ENCODE measurements around the gene SIX3. TPM values are rescaled to one million over a fixed set of nuclear protein-coding genes. Genes with fewer than 3 reads are reported as not detected.

SIX3 gene
- total and polyA plus RNA-seq, 2 of the 4 experiments (the other 2 are of a cell fraction), result not detected

DNA sequence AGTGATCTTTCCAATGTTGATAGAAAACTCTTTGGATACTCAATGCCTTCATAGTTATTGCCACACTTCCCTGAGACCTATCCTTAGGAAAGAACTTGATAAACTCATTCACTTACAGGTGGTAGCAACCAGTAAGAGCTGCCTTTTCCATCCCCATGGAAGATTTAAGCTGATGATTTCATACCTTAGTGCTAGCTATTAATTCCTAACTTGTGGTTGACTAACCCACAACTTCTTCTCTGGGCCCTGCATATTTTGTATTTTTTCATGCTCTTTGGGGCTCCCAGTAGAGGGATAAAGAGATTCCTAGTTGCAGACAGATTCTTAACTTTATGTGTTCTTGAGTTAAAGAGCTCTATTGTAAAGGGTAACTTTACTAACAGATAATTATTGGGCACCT, 25.2 kb upstream of the SIX3 start:
- Histone ChIP-seq H3K27me3 (ENCODE audit: control insufficient read depth, insufficient read depth, low read length) (peaks cover 5% of the 10 kb centered on the region; the same call in 1 of the 2 replicates), H2BK20ac (ENCODE audit: low read depth, low read length) (no peak overlapping the region), H3K27ac (ENCODE audit: insufficient read depth, low read length) (no peak overlapping the region), H3K36me3 (ENCODE audit: control insufficient read depth, insufficient read depth, low read length) (no peaks in the 10 kb centered on the region), H2BK120ac (ENCODE audit: low read depth, low read length) (no peak overlapping the region), H4K8ac (ENCODE audit: low read depth in 2 of 2, low read length in 2 of 2) (no peak overlapping the region), H3K9me3 (ENCODE audit: control insufficient read depth, insufficient read depth, low read length) (no peaks in the 10 kb centered on the region), H4K91ac (ENCODE audit: insufficient read depth, low read depth, low read length) (no peak overlapping the region), H3K4me2 (ENCODE audit: low read depth, low read length) (no peak overlapping the region), H3K9me1 (ENCODE audit: insufficient read depth, low read length) (no peaks in the 10 kb centered on the region), H3K23ac (ENCODE audit: low read depth, low read length) (no peak overlapping the region), H4K5ac (ENCODE audit: low read depth, low read length) (no peak overlapping the region), H3K79me1 (ENCODE audit: low read depth in 1 of 2, low read length in 2 of 2) (no peaks in the 10 kb centered on the region), H2AFZ (replicated peaks; ENCODE audit: low read length, poor library complexity) (no peak overlapping the region), H3K14ac (replicated peaks; ENCODE audit: low read depth, low read length) (no peak overlapping the region), H3K18ac (ENCODE audit: low read depth, low read length) (no peak overlapping the region), H3K9ac (ENCODE audit: low read depth, low read length) (no peak overlapping the region), H2AK5ac (ENCODE audit: low read depth, low read length) (no peak overlapping the region), H3K4ac (ENCODE audit: low read depth, low read length) (no peak overlapping the region), H2BK15ac (ENCODE audit: low read depth, low read length) (no peak overlapping the region), H2BK5ac (ENCODE audit: low read depth, low read length, poor library complexity, severe bottlenecking) (no peak overlapping the region), H4K20me1 (ENCODE audit: insufficient read depth, low read length) (no peaks in the 10 kb centered on the region), H3K4me1 (ENCODE audit: control insufficient read depth, insufficient read depth, low read length) (no peaks in the 10 kb centered on the region), H2AK9ac (replicated peaks; ENCODE audit: low read depth, low read length, poor library complexity) (no peak overlapping the region), H3K56ac (ENCODE audit: extremely low read depth, insufficient read depth, low read length) (no peak overlapping the region), H3K4me3 (ENCODE audit: insufficient read depth, low read depth, low read length) (no peak overlapping the region)
- BruUV-seq (replicated peaks), result no TSS peak
- ChIA-PET POLR2A (ENCODE audit: unreplicated experiment) (no interaction called here), CTCF (interaction anchor here (0.6 kb wide), 1 partner anchor 288 kb away, joined by 3 read pairs; no protein-coding TSS in a partner anchor)
- in situ Hi-C loops (cut with MboI; ENCODE audit: low sequenced_read_pairs) (no loop called here), intact Hi-C loops (cut with micrococcal nuclease) (no loop called here), dilution Hi-C loops (cut with HindIII; ENCODE audit: low sequenced_read_pairs, unreplicated experiment) (no loop called here)
- TF ChIP-seq CHD1 (IDR thresholded peaks at IDR 0.05; ENCODE audit: low read depth, low read length) (no peak), USF2 (IDR thresholded peaks at IDR 0.05; ENCODE audit: low read depth, low read length) (no peak), RAD21 (IDR thresholded peaks at IDR 0.05; ENCODE audit: low read length) (no peak), FOS (IDR thresholded peaks at IDR 0.05; ENCODE audit: low read depth, low read length) (no peak), POLR2A (IDR thresholded peaks at IDR 0.05; ENCODE audit: low read depth, low read length) (no peak)
- DNase-seq (no peak), ATAC-seq (ENCODE audit: low read depth) (no peak)
